Measurements from ENCODE around the gene KAZN.

KAZN gene

GRCh38 chr1:14585728-14586127 is 12.8 kb upstream of the KAZN start:
- FAIRE-seq (no peak), DNase-seq (ENCODE audit: insufficient read length, low spot score) (no peak)

- no peak for FAIRE-seq
Measured at GRCh38 chr1:14590411-14591180, 7.9 kb upstream of the KAZN start.

GRCh38 chr1:14591600-14591999 is 6.9 kb upstream of the KAZN start:
- DNase-seq (ENCODE audit: insufficient read length, low spot score) (no peak), FAIRE-seq (no peak)

More at GRCh38 chr1:14590411-14591180, 7.9 kb upstream of the KAZN start:
- no peak for DNase-seq (ENCODE audit: insufficient read length, low spot score)

GRCh38 chr1:14592004-14592631 is 6.4 kb upstream of the KAZN start:
- FAIRE-seq (no peak), DNase-seq (ENCODE audit: insufficient read length, low spot score) (no peak)

GRCh38 chr1:14593302-14593701 is 5.2 kb upstream of the KAZN start:
- FAIRE-seq, result no peak
- DNase-seq (ENCODE audit: insufficient read length, low spot score), result no peak

GRCh38 chr1:14594045-14594444 is 4.4 kb upstream of the KAZN start:
- FAIRE-seq (no peak), DNase-seq (ENCODE audit: insufficient read length, low spot score) (no peak)

- DNase-seq (ENCODE audit: insufficient read length, low spot score), result no peak
- FAIRE-seq, result no peak
Measured at GRCh38 chr1:14596591-14596990, 1.9 kb upstream of the KAZN start.

- DNase-seq (ENCODE audit: insufficient read length, low spot score) (no peak), FAIRE-seq (no peak)
Measured at GRCh38 chr1:14597343-14598006, 1.0 kb upstream of the KAZN start.

- DNase-seq (ENCODE audit: insufficient read length, low spot score) (no peak), FAIRE-seq (no peak)
Measured at GRCh38 chr1:14598007-14598497, 433 bp upstream of the KAZN start.

- FAIRE-seq (no peak), DNase-seq (ENCODE audit: insufficient read length, low spot score) (no peak)
Measured at GRCh38 chr1:14599183-14599791, 802 bp downstream of the KAZN start.

- FAIRE-seq, result no peak
Measured at GRCh38 chr1:14599800-14600199, 1.3 kb downstream of the KAZN start.

GRCh38 chr1:14600405-14601112 is 2.1 kb downstream of the KAZN start:
- FAIRE-seq (no peak), DNase-seq (ENCODE audit: insufficient read length, low spot score) (no peak)

More at GRCh38 chr1:14599800-14600199, 1.3 kb downstream of the KAZN start:
- no peak for DNase-seq (ENCODE audit: insufficient read length, low spot score)

- DNase-seq (ENCODE audit: insufficient read length, low spot score) (no peak), FAIRE-seq (no peak)
Measured at GRCh38 chr1:14602136-14602535, 3.7 kb downstream of the KAZN start.

- DNase-seq (ENCODE audit: insufficient read length, low spot score) (no peak), FAIRE-seq (no peak)
Measured at GRCh38 chr1:14603645-14604044, 5.2 kb downstream of the KAZN start.

GRCh38 chr1:14604414-14604813 is 5.9 kb downstream of the KAZN start:
- DNase-seq (ENCODE audit: insufficient read length, low spot score), result no peak

GRCh38 chr1:14605945-14606344 is 7.5 kb downstream of the KAZN start:
- no peak for FAIRE-seq
- no peak for DNase-seq (ENCODE audit: insufficient read length, low spot score)

More at GRCh38 chr1:14604414-14604813, 5.9 kb downstream of the KAZN start:
- no peak for FAIRE-seq

GRCh38 chr1:14606632-14607031 is 8.1 kb downstream of the KAZN start:
- FAIRE-seq, result no peak
- DNase-seq (ENCODE audit: insufficient read length, low spot score), result no peak

GRCh38 chr1:14607295-14607694 is 8.8 kb downstream of the KAZN start:
- DNase-seq (ENCODE audit: insufficient read length, low spot score) (no peak), FAIRE-seq (no peak)

- FAIRE-seq (no peak), DNase-seq (ENCODE audit: insufficient read length, low spot score) (no peak)
Measured at GRCh38 chr1:14608308-14608707, 9.8 kb downstream of the KAZN start.

- FAIRE-seq (no peak), DNase-seq (ENCODE audit: insufficient read length, low spot score) (no peak)
Measured at GRCh38 chr1:14610761-14611160, 12.3 kb downstream of the KAZN start.

- FAIRE-seq (no peak), DNase-seq (ENCODE audit: insufficient read length, low spot score) (no peak)
Measured at GRCh38 chr1:14611792-14612191, 13.3 kb downstream of the KAZN start.

Measured in GM19239 (cell line).